Prostate gland (tissue), 2 donors: ENCODE data around the gene NTNG2. TPM values are rescaled to one million over a fixed set of nuclear protein-coding genes. Genes with fewer than 3 reads are reported as not detected.

Experiments used
- DNase-seq: peaks from one replicate; pipeline ENCODE4 v3.0.0-alpha.2; 2019; ENCODE audit warnings: low spot score
- H3K27ac ChIP-seq, 2 donors: fragments of 200-600 bp; sonication (generic); 2 replicates each; pipeline ENCODE4 v1.5.1; 2017 to 2019
- H3K27me3 ChIP-seq: fragments of 200-600 bp; sonication (generic); replicated peaks from 2 replicates; pipeline ENCODE4 v1.5.1; 2019; ENCODE audit not compliant: insufficient read depth
- H3K36me3 ChIP-seq, 2 donors: fragments of 200-600 bp; sonication (generic); 1 replicate in 1 of 2; 2 replicates in 1 of 2; pipeline versions ENCODE4 v1.5.1 to v1.8.1; 2017 to 2019
- H3K4me1 ChIP-seq: fragments of 200-600 bp; sonication (generic); replicated peaks from 2 replicates; pipeline ENCODE4 v1.5.1; 2019
- H3K4me3 ChIP-seq, 2 donors: fragments of 200-600 bp; sonication (generic); 2 replicates each; pipeline ENCODE4 v1.5.1; 2017 to 2019
- H3K9me3 ChIP-seq: fragments of 200-600 bp; sonication (generic); 2 replicates; pipeline ENCODE4 v1.5.1; 2017
- POLR2A ChIP-seq: fragments of 450-650 bp; IDR thresholded peaks from one replicate; pipeline ENCODE4 v1.6.1; 2016; ENCODE audit warnings: antibody characterized with exemption, mild to moderate bottlenecking
- POLR2AphosphoS5 ChIP-seq: sonication (generic); formaldehyde crosslinking; IDR thresholded peaks from one replicate; pipeline ENCODE4 v1.6.1; 2017; ENCODE audit warnings: antibody characterized with exemption
- WGBS: methylation state at CpG from one replicate; pipeline ENCODE4 v1.1.5; 2018; 5-methylcytosine and 5-hydroxymethylcytosine counted together
- intact Hi-C: fragments of 100-400 bp; cut with DNase I; formaldehyde crosslinking; loops from one replicate; pipeline ENCODE4 v1.14.2; 2022
- total RNA-seq, 2 donors: library from RNA; depleted of rRNA; stranded (reverse); fragments of >200 nt; gene quantifications; one replicate each; pipeline ENCODE4 v1.1.0, GENCODE V29; 2016
- TF ChIP-seq, protein P1 (sequence below), 4 experiments: fragments of 200-600 bp in 2 of 4; fragments of 450-650 bp in 2 of 4; sonication (generic) in 2 of 4; IDR thresholded peaks; 1 replicate in 3 of 4; 2 replicates in 1 of 4; pipeline ENCODE4 v1.5.1; 2016 to 2019; ENCODE audit warnings: antibody characterized with exemption in 4 of 4, mild to moderate bottlenecking in 2 of 4, moderate library complexity in 2 of 4

Gene NTNG2
- total RNA-seq, 2 donors from 2014 or later, result 12.7 to 37.4 TPM

DNA sequence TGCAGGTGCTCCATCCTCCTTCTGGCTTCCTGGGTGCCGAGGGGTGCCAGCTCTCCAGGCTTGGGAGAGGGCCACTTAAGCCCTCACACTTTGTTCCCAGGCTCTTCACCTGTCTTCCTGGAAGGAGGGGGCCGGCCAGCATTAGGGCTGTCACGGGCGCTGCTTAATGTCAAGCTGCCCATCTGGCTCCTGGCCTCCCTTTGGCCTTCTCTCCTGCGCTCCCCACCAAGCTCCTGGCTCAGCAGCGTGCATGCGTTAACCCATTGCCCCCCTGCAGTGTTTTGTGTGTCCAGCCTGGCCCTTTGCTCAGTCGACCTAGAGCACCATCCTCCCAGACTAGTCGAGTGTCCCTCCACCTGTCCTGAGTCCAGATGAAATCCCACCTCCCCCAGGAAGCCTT lies 21.3 kb downstream of the NTNG2 start:
- TF ChIP-seq POLR2AphosphoS5 (no peak), POLR2A (no peak)
- TF ChIP-seq, protein P1, sequence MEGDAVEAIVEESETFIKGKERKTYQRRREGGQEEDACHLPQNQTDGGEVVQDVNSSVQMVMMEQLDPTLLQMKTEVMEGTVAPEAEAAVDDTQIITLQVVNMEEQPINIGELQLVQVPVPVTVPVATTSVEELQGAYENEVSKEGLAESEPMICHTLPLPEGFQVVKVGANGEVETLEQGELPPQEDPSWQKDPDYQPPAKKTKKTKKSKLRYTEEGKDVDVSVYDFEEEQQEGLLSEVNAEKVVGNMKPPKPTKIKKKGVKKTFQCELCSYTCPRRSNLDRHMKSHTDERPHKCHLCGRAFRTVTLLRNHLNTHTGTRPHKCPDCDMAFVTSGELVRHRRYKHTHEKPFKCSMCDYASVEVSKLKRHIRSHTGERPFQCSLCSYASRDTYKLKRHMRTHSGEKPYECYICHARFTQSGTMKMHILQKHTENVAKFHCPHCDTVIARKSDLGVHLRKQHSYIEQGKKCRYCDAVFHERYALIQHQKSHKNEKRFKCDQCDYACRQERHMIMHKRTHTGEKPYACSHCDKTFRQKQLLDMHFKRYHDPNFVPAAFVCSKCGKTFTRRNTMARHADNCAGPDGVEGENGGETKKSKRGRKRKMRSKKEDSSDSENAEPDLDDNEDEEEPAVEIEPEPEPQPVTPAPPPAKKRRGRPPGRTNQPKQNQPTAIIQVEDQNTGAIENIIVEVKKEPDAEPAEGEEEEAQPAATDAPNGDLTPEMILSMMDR (IDR thresholded peaks at IDR 0.05), result no peak
- 58% methylated on average over 9 of the region's 9 CpGs for WGBS
- no peak for DNase-seq
- Histone ChIP-seq H3K36me3 (no peaks in the 10 kb centered on the region), H3K27ac (no peak overlapping the region), H3K27me3 (no peaks in the 10 kb centered on the region), H3K9me3 (no peaks in the 10 kb centered on the region), H3K4me3 (no peak overlapping the region), H3K4me1 (no peaks in the 10 kb centered on the region)
- intact Hi-C loops, result no loop called here

DNA sequence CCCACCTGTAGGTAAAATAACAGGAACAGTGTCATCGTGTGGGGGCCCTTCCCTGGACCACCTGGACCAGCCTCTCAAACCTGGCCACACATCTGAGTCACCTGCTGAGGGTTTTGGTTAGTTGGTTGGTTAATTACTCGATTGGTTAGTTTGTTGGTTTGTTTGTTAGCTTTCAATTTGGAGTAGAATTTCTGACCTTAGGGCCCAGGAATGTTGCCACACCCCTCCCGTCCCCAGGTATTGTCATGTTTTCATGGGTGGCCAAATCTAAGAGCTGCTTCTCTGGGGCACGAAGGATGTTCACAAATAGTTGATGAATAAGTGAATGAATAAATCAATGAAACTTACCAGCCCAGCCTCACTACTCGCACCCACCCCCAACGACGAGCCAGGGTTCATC lies 21.9 kb downstream of the NTNG2 start:
- Histone ChIP-seq H3K9me3 (no peaks in the 10 kb centered on the region), H3K4me1 (no peaks in the 10 kb centered on the region), H3K36me3 (no peaks in the 10 kb centered on the region), H3K4me3 (no peak overlapping the region), H3K27ac (no peak overlapping the region), H3K27me3 (no peaks in the 10 kb centered on the region)
- no peak for DNase-seq
- intact Hi-C loops, result no loop called here
- TF ChIP-seq POLR2AphosphoS5, result no peak
- whole genome bisulfite sequencing, result 63% methylated on average over 7 of the region's 7 CpGs

- WGBS, result 79% methylated on average over 11 of the region's 11 CpGs
- Histone ChIP-seq H3K27me3 (no peaks in the 10 kb centered on the region), H3K27ac (no peak overlapping the region), H3K36me3 (no peaks in the 10 kb centered on the region), H3K4me1 (no peaks in the 10 kb centered on the region), H3K9me3 (no peaks in the 10 kb centered on the region), H3K4me3 (no peak overlapping the region)
- TF ChIP-seq, protein P1 (IDR thresholded peaks at IDR 0.05), result no peak
- TF ChIP-seq POLR2A (no peak), POLR2AphosphoS5 (no peak)
- DNase-seq, result no peak
- intact Hi-C loops, result no loop called here
These were observed 22.3 kb downstream of the NTNG2 start for GRCh38 chr9:132184124-132184523.

DNA sequence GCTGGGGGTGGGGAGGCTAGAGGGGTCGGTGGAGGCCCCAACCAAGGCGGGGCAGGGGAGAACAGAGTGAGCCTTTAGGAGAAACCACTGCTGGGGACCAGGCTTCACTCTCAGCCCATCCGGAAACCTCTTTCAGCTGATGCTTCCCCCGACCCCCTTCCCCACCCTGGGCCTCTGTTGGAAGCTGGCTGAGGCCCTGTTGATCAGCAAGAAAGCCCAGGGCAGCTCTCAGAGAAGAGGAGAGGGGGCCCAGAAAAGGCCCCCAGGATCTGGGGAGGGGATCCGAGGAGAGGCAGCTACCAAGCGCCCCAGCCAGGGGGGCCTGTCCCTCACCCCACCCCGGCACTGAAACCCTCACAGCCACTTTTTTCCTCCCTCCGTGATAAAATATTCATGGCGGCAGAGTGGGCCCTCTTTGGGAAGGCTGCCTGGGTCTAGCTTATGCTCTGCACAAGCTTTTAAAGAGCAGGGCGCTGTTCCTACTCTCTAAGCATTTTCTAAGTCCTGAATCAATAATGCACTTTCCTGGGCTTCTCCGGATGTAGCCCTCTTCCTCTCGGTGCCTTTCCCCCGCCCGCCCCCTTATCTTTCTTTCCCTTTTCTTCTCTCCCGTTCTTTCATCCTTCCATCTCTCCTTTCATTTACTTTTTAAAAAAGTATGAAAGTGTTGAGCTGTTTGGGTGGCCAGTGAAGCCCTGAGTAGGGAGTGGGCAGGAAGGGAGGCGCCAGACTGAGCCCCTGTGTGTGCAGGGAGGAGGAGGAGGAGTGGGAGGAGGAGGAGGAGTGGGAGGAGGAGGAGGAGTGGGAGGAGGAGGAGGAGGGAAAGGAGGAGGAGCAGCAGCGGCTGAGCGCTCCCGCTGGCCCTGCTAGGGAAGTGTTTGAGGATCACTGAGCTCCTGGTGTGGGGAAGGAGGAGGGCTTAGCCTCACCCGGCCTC lies 23.5 kb downstream of the NTNG2 start:
- DNase-seq, result no peak
- intact Hi-C loops, result no loop called here
- H3K36me3 ChIP-seq, result no peaks in the 10 kb centered on the region

DNA sequence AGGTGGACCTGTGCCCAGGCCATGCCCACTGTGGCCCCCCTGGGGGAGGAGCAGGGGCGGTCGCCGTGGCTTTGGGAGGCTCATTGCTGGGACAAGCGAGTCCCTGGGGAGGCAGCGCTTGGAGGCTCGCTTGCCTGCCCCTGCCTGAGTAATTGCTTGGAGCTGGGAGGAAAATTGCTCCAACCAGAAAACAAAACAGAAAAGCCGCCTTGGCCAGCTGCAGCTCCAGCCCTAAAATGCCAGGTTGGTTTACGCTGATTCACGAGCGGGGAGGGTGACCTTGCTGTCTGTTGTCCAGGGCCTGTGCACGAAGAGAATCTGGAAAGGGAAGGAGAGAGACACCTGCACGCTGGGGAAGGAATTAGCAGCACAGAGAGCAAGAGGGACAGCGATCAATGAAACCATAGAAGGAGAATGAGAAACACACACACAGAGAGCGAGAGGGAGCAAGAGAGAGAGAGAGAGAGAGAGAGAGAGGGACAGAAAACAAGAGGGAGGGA lies 25.3 kb downstream of the NTNG2 start:
- no peak for TF ChIP-seq POLR2A
- TF ChIP-seq, protein P1 (IDR thresholded peaks at IDR 0.05), result no peak
- TF ChIP-seq POLR2AphosphoS5, result no peak
- H3K4me3 ChIP-seq, result no peak overlapping the region
- no peaks in the 10 kb centered on the region for H3K27me3 ChIP-seq
- H3K9me3 ChIP-seq, result no peaks in the 10 kb centered on the region
- no peaks in the 10 kb centered on the region for H3K36me3 ChIP-seq
- WGBS, result 45% methylated on average over 14 of the region's 14 CpGs
- intact Hi-C loops, result no loop called here
- no peak overlapping the region for H3K27ac ChIP-seq
- DNase-seq, result no peak
- no peaks in the 10 kb centered on the region for H3K4me1 ChIP-seq

More for the DNA sequence above, 23.5 kb downstream of the NTNG2 start:
- no peak overlapping the region for H3K4me3 ChIP-seq
- H3K4me1 ChIP-seq, result no peaks in the 10 kb centered on the region
- WGBS, result 39% methylated on average over 20 of the region's 20 CpGs
- H3K27ac ChIP-seq, result no peak overlapping the region
- TF ChIP-seq POLR2A (no peak), POLR2AphosphoS5 (no peak)
- TF ChIP-seq, protein P1 (IDR thresholded peaks at IDR 0.05), result no peak
- H3K9me3 ChIP-seq, result no peaks in the 10 kb centered on the region
- H3K27me3 ChIP-seq, result no peaks in the 10 kb centered on the region
